IPS DF 19.7 (cell line): ENCODE data around the gene TMEM126B.

Experiments used
- DNase-seq: peaks from one replicate; pipeline ENCODE4 v3.0.0-alpha.2; 2013; ENCODE audit warnings: low read depth, low spot score

The TMEM126B gene

GRCh38 chr11:85682330-85683305 lies 54.2 kb downstream of the TMEM126B start:
- DNase-seq, result no peak

DNA sequence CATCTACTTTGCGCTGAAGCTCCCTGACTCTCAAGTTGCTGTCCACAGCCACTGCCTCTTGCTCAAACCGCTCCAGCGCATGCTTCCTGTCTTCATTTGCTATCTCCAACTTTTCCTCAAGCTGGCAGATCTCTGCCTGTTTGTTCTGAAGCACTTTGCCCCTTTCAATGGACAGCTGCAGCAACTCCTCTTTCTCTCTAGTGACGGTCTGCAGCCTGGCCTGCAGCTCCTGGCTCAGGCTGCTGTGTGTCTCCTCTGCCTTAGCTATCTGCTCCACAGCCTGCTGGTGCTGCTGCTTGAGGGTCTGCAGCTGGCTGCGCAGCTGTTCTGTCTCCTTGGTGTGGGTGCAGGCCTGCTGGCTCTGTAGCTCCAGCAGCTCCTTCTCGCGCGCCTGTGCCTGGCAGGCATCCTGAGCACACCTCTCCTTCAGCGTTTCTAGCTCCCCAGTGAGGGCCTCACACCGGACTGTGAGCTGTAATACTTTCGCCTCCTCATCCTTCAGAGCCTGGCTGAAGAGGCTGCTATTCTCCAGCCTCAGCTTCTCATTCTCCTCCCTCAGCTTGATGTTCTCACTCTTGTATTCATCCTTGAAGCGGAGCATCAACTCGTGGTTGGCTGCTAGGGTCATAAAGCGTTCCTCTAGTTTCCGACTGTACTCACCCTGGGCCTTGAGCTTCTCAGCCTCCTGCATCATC lies 56.9 kb downstream of the TMEM126B start:
- no peak for DNase-seq

GRCh38 chr11:85685820-85686459 lies 57.5 kb downstream of the TMEM126B start, which contains the start of gene CCDC89:
CCDC89 (minus strand) TSS chr11:85686195; CDS start chr11:85686130, 65 bp downstream.
- DNase-seq, result no peak
